Choroid plexus epithelial cell (primary cell): ENCODE data around the gene SLC1A2.

Experiments used
- DNase-seq: peaks from one replicate; pipeline ENCODE4 v3.0.0-alpha.2; 2010; ENCODE audit warnings: low read depth
- H3K4me3 ChIP-seq: 2 replicates; pipeline ENCODE4 v1.5.1; 2011; ENCODE audit warnings: low read depth, mild to moderate bottlenecking, control low read depth, low read length, moderate library complexity
- TF ChIP-seq, protein P1 (sequence below): conservative IDR thresholded peaks from 2 replicates; pipeline ENCODE4 v1.5.1; 2011; ENCODE audit warnings: low read depth, mild to moderate bottlenecking, control low read depth, inconsistent platforms, low read length, moderate library complexity

The SLC1A2 gene

DNA sequence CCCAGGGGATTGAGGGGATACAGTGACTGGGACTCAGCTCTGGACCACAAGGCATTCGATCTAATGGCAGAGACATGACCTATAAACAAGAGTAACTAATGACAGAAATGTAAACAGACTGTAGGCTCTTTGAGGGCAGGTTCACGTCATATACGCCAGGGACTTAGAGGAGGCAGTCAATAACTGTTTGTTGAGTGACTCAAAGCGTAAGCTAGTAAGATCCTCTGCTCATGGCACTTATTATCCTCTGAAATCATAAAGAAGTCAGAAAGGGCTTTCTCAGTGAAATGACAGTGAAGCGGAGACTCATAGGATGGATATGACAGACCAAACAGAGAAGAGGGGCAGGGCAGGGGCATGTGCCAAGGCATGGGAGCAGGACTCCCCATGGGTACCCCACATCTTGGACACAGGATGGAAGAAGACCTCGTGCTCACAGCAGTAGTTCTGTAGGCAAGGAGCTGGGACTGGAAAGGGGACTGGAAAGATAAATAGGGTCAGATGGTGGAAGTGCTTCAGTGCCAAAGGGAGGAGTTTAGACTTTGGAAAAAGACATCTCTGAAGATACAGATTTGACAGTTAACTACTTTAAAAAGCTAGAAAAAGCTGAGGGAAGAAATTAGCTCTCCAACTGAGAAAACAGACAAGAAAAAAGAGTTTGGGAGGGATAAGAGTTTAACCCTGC lies 72.7 kb downstream of the SLC1A2 start:
- TF ChIP-seq, protein P1, sequence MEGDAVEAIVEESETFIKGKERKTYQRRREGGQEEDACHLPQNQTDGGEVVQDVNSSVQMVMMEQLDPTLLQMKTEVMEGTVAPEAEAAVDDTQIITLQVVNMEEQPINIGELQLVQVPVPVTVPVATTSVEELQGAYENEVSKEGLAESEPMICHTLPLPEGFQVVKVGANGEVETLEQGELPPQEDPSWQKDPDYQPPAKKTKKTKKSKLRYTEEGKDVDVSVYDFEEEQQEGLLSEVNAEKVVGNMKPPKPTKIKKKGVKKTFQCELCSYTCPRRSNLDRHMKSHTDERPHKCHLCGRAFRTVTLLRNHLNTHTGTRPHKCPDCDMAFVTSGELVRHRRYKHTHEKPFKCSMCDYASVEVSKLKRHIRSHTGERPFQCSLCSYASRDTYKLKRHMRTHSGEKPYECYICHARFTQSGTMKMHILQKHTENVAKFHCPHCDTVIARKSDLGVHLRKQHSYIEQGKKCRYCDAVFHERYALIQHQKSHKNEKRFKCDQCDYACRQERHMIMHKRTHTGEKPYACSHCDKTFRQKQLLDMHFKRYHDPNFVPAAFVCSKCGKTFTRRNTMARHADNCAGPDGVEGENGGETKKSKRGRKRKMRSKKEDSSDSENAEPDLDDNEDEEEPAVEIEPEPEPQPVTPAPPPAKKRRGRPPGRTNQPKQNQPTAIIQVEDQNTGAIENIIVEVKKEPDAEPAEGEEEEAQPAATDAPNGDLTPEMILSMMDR: no peak
- H3K4me3 ChIP-seq: no peak overlapping the region
- no peak for DNase-seq

DNA sequence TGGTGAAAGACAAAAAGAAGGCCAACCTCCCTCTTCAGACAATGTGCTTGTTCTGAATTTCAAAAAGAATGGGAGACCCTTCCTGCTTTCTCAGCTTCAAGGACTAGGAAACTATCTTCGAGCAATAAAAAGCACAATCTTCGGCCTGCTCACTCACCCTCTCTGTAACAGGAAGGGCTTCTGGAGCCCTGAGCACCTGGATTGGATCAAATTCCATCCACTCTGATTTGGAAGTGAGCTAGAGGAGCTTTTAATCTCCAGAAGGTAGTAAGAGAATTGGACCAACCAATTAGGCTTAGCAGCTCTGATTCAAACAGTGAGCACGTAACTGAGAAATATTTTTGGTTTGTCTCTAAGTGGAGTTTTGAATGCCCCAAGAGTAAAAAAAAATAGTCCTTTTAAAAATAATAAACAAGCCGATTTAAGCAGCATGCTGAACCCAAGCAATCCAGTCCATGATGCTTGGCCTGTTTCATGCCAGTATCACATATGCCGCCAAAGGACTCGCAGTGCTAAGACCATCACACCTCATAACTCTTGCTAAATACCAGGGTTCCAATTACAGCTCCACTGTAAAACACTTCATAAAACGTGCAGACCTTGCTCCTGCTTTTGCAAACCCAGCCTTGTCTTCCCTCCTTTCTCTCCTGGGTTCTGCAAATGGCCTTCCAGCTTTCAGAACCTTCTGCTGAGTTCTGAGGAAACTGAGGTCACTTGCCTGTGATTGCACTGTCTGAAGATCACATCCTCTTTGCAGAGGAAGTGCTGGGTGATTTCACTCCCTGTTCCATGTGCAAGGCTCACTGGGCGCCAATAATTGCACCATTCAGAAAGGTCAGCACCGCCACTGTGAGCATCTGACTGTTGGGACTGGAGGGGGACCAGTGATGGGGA lies 74.4 kb downstream of the SLC1A2 start:
- H3K4me3 ChIP-seq: no peak overlapping the region
- no peak for DNase-seq
- TF ChIP-seq, protein P1: no peak

- H3K4me3 ChIP-seq: no peak overlapping the region
- no peak for DNase-seq
- TF ChIP-seq, protein P1: no peak
These were observed 76.2 kb downstream of the SLC1A2 start for GRCh38 chr11:35343033-35343598.

- no peak for DNase-seq
These were observed 78.6 kb downstream of the SLC1A2 start for GRCh38 chr11:35340715-35341114.

DNA sequence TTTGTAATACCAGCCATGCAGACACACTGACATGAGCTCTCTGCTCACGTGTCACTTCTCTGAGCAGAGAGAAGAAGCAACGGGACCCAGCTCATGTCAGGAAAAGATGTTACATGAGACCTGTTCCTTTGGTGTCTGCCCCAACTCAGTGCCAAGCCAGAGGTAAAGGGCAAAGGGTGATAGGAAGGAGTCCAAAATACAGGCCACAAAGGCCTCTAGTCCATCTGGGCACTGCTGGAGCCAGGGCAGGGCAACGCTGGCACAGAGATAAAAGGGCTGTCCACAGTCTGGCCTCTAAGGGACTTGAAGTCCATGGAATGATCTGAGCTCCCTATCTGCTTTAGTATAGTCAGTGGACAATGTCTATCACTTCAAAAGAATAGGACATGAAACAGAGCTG lies 79.3 kb downstream of the SLC1A2 start:
- no peak for DNase-seq
- H3K4me3 ChIP-seq: no peak overlapping the region
- TF ChIP-seq, protein P1: no peak

More at GRCh38 chr11:35340715-35341114, 78.6 kb downstream of the SLC1A2 start:
- TF ChIP-seq, protein P1: no peak
- no peak overlapping the region for H3K4me3 ChIP-seq

GRCh38 chr11:35338921-35339320 lies 80.4 kb downstream of the SLC1A2 start:
- no peak overlapping the region for H3K4me3 ChIP-seq
- TF ChIP-seq, protein P1: no peak
- DNase-seq: no peak
